HG03521 (cell line): ENCODE data around the gene P4HA2.

ENCODE experiments used
- ATAC-seq: cut with Tn5 transposase; IDR thresholded peaks from one replicate; pipeline ENCODE4 v1.9.1; 2021; ENCODE audit warnings: mild to moderate bottlenecking, moderate library complexity; ENCODE audit not compliant: unreplicated experiment

The P4HA2 gene

DNA sequence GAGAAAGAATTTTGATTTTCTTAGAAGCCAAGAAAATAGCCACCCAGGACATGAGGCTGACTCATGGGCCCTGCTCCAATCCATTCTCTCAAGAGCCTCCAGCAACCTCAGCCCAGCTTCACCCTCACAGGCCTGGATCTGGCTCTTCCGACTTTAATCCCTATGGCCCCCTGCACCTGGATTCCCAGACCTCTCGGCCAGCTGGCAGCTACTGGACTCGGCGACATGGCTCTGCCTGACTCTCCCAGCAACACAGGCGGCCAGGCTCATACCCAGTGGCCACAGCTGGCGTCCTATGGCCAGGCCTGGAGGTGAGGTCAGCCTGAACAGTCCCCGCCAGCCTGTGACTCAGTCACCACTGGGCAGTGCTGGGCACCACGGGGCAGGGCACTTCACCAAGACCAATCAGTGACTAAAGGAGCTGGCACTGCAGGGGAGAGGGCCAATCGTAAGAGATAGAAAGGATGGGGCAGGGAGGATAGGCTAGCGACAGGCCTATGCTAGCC is 23.6 kb upstream of the P4HA2 start:
- ATAC-seq, result no peak

DNA sequence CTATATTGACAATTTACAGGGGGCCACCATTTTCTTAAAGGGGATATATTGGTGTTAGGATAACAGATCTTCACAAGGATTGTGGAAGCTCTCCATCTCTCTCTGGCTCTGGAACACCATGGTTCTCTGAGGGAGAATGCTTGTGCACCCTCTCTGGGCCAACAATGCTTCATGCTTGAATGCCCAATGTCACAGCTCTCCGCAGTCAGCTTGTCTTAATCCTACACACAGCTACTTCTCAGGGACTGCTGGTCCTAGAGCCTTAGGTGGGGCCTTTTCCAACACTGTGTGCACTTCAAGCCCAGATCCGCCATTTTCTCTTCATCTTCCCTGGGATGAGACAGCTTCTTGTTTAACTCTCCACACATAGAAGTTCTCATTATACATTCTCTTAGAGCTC is 22.9 kb upstream of the P4HA2 start:
- no peak for ATAC-seq

DNA sequence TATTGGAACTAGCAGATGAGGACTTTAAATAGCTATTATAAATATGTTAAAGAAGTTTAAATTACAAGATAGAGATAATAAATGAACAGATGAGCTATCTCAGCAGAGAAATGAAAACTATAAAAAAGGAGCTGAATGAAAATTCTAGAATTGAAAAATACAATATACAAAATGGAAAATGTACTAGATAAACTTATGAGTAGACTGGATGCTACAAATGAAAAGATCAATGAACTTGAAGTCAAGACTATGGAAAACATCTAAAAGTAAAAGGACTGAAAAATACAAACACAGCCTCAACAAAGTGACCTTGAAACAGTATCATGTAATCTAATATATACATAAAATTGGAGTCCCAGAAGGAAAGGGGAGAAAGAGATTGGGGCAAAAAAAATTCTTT is 19.2 kb upstream of the P4HA2 start:
- no peak for ATAC-seq

DNA sequence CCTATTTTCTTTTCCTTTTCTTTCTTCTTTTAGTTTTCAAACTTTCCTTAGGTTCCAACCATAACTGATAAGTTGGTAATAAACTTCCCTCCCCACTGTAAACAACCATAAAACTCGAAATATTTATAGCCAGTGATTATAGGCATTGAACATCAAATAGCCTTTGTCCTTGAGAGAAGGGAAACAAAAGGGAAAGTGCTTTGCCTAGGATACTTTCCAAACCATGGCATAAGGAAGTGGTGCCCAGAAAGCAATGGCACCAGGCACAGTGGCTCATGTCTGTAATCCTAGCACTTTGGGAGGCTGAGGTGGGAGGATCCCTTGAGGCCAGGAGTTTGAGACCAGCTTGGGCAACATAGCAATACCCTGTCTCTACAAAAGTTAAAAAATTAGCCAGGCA is 17.9 kb upstream of the P4HA2 start:
- ATAC-seq, result no peak

DNA sequence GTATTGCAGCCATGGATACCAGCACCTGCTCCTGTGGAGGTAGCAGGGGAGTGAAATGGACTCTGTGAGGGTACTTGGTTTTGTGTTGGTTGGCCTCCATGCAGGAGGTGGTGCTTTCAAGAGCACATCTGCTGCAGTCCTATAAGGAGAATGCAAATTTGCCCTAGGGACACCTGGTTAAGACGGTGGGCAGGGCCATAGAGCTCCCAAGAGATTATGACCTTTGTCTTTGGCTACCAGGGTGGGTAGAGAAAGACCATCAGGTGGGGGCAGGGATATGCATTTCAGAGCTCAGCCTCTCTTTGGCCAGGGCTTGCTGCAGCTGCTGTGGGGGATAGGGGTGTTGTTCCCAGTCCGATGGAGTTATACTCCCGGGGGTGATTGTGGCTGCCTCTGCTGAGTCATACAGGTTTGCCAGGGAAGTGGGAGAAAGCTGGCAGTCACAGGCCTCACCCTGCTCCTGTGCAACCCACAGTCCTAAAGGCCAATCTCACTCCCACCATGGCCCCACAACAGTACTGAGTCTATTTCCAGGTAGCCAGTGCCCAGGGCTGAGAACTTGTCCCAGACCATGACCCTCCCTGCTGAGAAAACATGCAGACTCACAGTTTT is 15.8 kb upstream of the P4HA2 start:
- no peak for ATAC-seq

DNA sequence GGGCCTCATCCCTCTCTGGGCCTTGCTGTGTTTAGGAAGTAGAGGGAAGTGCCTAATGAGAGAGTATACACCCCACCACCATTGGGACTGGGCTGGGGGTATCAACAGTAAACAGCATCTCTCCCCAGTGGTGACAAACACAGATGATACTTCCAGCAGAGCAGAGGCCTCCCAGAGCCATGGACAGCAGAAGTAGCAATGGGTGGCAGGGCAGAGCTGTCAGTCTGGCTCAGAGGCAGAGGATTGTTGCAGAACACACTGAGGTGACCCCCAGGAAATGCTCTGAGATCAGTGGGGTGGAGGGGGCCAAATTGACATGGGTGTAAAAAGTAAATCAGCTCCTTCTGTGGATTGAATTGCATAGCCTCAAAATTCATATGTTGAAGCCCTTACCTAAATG is 12.1 kb upstream of the P4HA2 start:
- ATAC-seq, result no peak

DNA sequence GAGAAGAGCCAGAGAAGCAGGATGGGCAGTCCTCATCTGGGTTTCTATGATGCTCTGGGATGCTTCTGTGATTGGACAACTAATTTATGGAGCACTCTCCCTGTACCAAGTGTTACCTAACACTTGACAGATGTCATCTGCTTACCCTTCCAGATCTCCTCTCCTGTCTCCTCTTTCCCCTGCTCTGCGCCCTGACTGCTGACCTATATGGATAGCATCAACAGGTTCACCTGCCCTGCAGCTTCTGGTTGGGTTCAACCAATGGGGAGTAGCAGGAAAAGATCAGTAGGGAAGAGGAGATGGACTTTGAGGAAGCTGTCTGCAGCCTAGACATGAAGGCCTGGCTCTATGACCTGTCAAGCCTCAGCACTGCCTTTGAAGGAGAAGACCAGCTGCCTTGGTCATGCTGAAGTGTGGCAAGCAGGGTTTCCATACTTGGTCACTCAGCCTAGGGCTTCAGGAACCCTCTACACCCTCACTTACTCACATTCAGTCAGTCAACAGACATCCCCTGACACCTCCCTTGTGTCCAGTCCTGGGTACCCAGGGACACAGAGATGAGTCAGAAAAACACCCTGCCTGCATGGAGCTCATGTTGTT is 11.3 kb upstream of the P4HA2 start:
- no peak for ATAC-seq

DNA sequence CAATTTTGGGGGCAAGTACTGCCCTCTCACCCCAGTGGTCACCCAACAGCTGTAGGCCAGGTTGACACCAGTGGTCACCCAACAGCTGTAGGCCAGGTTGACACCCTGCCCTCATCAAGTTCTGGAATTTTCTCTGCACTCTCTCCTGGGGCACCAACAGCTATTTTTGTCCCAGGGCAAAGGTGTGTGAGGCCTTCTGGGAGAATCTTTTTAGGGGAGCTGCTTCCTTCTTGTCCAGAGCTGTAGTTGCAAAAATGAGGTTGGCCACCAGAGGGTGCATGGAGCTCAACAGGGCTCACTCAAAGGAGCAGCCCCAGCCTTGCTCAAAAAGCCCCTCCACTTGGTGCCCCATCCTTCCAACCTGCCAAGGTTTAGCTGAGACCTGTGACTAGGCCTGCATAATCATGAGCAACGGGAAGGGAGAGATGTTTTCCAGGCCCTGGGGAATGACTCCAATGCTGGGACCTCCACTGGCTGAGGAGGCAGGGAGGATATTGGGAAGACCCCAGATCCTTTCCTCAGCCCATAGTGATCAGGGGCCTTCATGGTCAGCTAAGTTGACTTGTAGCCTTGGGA is 10.6 kb upstream of the P4HA2 start:
- no peak for ATAC-seq

DNA sequence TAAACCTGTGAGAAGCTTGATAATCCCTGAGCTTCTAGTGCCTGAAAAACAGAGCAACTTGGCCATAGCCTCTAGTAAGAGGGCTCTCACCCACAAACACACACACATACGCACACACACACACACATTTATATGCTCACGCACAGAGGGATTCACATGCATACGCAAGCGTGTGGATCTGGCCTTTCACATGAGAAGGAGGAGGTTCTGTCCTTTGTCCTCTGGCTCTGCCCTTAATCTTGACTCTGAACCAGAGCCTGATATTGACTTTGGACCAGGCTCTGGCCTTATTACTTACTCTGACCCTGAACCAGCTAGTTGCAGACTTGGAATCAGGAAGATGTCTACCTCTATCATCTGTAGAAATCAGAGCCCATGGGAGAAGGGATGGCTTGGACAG is 10.0 kb upstream of the P4HA2 start:
- ATAC-seq, result no peak

DNA sequence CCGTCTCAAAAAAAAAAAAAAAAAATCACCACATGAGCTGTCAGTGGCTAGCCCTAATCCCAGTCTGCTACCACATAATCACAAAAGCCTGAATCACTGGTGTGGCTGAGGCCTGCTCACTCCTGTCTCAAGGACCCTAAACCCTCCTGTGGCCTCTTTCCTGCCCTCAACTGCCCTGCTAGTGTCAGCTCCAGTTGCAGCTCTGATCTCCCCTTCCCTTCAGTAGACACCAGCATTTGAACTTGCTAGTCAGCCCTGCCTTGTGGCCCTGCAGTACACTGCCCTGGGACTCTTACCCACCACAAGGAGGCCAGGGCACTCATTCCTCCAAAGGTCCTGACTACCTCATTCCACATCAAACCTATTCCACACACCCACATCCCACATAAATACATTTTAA is 9.5 kb upstream of the P4HA2 start:
- no peak for ATAC-seq

DNA sequence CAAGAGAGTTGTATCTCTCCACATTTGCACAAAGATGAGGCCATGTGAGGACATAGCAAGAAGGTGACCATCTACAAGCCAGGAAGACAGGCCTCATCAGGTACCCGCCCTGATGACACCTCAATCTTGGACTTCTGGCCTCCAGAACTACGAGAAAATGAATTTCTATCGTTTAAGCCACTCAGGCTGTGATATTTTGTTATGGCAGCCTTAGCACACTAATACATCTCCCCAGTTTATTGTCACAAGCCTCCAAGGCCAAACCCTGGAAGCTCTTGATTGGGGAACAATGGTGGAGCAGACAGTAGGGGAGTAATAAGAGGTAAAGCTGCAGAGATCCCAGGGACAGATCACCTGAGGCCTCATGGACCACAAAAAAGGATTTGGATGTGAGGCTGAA is 7.7 kb upstream of the P4HA2 start:
- ATAC-seq, result no peak

DNA sequence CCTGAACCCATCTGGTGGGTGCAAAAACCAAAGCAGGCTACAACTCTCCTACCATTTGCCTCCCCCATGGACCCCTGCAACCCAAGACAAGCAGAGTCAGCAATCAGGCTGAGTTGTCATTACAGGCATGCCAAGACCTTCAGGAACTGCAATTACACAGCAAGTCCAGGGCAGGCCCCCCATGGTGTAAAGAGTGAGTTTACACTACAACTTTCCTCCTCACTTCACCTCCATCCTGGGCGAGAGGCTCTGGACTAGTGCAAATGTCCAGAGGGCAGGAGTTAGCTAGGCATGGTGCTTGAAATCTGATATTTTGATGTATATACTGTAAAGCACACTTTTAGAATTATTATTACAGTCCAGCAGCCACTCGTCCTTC is 7.0 kb upstream of the P4HA2 start:
- no peak for ATAC-seq

DNA sequence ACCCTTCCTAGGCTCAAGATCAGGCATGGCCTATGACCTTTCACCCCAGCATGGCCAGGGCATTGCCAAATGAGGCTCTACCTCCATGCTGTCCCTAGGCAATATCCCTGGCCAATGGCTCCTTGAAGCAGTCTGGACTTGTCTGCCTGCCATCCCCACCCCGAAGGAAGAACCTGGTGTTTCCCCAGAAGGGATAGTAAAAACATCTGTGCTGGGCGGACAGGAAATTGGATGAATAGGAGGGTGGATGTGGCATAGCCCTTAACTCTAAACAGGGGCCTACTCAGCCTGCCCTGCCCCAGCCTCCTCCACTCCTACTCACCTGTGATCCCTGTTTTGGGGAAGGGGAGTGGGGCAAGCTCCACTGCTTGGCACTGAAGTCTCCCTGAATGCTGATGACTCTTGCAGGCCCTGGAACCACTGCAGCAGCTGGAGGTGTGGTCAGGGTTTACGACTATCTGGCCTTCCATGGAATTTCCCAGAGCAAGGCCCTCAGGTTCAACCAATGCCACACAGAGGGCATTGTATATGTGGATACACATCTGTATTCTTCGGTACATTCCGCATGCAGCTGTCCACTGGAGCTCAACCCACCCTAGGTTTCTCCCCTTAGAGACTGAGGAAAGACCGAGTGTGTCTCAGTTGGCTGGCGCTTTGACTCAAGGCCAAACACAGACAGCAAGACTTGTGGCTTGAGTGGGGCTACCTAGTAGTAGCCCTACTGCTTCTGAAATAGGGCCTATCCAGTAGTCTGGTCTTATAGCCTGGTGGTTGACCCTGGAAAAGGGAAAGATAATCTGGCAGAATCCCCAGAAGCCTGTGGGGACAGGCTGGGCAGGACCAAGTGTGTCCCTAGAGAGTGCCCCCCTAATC is 6.4 kb upstream of the P4HA2 start:
- ATAC-seq, result no peak

DNA sequence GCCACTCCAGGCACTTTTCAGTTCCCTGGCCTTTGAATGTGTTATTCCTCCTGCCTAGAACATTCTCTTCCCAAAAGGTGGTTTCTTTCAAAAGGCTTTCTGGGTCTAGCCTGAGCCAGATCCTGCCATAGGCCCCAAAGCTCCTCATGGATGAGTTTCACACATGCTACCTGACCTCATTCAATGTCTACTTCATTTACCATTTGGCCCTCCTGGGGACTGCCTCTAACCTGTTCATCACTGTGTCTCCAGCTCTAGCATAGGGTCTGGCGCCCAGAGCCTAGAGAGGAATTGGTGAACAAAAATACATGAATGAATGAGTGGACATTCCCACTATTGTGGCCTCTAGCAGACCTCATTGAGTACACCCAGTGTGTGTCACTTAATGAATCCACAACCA is 5.4 kb upstream of the P4HA2 start:
- ATAC-seq, result no peak

DNA sequence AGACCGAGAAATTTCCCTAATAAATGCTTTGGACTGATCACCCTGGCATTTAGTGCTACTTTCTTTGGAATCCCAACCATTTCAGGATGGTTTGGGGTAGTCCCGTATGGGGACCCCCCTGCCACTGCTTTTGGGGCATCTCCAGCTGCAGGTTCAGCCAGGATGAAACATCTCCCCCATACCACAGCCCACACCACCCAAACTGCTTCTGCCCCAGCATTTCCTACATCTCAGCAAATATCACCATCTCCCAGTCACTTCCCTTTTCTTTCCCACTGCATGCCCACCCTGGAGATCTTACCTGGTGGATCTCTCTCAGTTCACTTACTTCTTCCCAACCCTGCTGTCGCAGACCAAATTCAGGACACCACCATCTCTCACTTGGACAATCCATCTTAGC is 4.8 kb upstream of the P4HA2 start:
- ATAC-seq, result no peak

DNA sequence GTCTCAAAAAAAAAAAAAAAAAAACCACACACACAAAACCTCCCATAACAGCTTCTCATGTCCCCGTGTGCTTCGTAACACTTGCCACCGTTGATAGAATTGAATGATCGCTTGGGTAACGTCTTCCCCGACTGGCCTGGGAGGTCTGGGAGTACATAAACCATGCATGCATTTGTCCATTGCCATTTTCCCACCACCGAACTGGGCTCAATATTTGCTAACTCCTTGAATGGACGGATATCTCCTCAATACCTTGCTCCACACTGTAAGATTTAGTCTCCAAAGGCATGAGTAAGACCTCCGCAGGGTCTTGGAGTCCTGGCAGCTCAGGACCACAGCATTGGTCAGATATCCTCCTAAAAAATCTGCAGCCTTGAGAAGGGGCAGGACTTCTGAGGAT is 3.2 kb upstream of the P4HA2 start:
- ATAC-seq, result no peak

DNA sequence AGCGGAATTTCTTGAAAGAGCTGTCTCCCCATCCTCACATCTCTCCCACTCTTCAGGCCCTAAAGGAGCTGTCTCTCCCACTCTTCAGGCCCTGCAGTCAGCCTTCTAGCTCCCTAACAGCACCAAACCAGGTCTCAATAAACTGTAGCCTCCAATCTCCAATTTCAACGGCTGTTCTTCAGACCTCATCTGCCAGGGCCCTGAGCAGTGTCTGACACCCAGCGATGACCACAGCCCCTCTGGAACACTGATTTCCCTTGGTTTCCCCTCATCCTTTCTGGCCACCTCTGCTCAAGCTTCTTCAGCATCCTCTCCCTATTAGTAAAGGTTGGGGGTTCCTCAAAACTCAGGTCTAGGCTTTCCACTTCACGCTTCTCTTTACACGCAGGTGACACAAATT is 1.6 kb upstream of the P4HA2 start:
- ATAC-seq, result no peak

DNA sequence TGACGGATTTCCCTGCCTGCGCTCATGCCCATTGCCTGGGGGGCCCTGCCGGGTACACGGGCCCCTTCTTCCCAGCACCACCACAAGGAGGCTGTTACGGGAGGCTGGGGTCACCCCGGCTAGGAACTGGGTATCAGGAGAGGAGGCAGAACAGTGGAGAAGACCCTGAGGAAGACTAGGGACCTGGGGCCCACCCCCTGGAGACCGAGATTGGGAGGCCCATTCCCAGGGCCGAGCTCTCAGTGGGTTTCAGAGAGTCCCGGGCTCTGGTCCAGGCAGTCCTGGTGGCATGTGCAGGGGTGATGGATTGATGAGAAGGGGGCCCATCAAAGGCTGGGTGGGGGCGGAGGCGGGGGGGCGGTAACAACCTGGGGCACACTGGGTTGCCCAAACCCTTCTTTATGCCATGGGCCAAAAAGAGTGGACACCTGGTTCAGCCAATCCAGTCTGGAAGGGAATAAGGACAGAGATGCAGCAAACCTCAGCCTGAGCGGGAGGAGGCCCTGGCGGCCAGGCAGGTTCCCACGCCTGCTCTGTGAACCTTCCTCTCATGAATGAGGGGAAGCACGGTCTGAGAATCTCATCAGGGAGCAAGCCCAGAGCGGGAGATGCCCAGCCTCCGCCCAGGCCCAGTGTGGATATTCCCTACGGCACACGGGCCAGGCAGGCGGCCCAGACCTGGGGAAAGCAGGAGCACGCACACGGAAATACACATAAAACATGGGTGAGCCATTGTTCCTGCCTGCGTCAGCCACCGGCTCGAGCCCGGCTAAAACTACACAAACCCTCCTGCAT is 785 bp upstream of the P4HA2 start:
- no peak for ATAC-seq

DNA sequence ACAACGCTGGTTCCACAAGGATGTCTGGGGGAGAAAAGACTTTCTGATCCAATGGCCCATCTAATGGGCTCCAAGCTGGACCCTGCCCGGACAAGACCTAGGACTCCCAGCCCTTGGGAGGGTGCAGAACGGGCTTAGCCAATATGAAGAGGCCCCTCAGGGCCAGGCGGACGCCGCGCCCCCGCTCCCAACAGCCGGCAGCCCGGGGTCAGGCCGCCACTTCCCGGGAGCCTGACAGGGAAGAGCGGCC is 493 bp downstream of the P4HA2 start:
- ATAC-seq, result no peak

DNA sequence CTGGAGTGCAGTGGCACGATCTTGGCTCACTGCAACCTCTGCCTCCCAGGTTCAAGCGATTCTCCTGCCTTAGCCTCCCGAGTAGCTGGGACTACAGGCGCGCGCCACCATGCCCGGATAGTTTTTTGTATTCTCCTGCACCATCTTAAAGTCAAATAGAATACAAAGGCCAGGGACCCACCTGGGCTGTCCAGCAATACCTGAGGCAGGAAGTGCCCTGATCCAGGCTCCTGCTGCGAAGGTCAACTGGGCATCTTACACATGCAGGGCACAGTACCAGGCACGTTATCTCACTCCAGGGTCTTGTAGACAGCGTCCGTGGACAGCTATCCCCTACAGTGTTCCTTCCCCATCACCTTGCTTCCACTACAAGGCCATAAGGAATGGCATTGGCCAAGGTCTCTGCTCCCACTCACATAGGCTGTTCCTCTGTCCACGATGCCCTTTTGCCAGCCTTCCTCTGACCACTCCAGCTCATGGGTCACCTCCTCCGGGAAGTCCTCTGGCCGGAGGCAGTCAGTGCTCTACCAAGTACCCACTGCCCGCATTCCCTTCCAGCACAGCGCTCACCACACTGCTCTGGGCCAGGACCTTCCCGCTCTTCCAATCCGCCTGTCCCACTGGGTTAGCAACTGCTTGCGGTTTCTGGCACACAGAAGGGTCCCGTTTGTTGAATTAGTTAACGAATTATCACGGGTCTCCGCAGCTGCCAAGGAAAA is 978 bp downstream of the P4HA2 start:
- no peak for ATAC-seq
